GM18520 (cell line): ENCODE results near the gene PNMT.
"Not testable (repeated sequence)": the region's sequence is repeated elsewhere in the genome, so short reads cannot be mapped to it uniquely, and the experiment has no call there.

ENCODE experiments used
- ATAC-seq: cut with Tn5 transposase; IDR thresholded peaks from one replicate; pipeline ENCODE4 v1.9.1; 2021; ENCODE audit not compliant: unreplicated experiment

PNMT gene

DNA sequence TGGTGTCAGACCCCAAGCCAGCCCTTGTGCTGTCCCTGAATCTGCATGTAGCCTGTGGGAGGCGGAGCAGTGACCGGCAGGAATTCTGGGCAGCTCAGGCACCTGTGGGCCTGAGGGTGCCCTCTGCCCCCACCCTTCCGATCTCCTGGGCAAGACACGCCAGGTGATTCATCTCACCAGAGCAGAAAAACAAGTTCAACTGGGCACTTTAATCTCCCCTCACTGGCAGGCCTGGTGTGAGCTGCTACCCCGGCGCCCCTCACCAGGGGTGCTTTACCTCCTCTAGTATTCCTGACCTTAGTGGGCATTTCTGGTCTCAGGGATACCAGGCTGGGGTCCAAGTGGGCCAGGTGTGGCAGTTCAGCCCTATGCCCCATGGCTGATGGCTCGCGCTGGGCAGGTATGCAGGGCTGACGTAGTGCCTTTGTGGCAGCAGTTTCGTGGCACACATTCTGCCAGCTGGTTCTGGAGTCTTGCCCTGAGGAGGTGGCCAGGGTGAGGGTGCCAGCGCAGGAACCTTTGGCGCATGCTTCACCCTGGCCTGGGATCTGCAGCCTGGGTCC is 37.6 kb downstream of the PNMT start:
- no peak for ATAC-seq

DNA sequence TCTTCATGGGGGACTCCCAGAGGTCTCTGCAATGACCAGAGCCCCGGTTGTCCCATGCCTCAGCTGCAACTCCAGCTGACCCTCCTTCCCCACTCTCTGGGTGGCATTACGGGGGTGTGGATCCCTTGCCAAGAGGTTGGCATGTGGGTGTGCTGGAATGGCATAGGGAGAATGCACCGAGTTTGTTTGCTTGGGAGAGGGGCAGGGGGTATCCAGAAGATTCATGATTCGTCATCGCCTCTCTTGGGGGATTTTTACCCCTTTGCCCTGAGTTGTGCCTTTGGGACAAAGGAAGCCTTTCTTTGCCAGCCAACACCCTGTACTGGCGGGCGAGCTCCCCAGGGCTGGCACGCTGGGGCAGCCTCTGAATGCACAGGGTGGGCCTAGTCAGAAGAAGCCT is 38.1 kb downstream of the PNMT start:
- no peak for ATAC-seq

GRCh38 chr17:39706921-39707337 is 38.7 kb downstream of the PNMT start:
- no peak for ATAC-seq

DNA sequence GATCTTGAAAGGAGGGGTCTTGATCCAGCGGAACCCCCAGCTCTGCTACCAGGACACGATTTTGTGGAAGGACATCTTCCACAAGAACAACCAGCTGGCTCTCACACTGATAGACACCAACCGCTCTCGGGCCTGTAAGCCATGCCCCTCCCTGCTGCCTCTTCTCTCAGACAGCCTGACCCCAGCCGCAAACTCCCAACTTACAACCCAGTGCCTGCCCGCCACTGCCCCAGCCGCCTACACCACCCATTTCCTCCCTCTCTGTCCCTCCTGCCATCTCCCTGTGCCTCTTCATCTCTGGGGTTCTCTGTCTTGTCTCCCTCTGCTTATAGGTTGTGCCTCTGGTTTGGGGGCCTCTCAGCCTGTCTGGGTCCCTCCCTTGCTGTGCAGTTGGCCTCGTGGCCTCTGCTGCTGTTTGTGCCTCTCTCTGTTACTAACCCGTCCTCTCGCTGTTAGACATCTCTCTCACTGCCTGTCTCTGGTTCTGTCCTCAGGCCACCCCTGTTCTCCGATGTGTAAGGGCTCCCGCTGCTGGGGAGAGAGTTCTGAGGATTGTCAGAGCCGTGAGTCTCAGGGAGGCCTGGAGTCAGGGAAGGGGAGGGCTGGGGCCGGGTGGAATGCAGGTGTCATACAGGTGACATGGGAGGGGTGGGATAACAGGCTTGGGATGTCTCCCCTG is 41.2 kb downstream of the PNMT start:
- no peak for ATAC-seq

GRCh38 chr17:39709998-39710964 is 42.0 kb downstream of the PNMT start:
- no peak for ATAC-seq

DNA sequence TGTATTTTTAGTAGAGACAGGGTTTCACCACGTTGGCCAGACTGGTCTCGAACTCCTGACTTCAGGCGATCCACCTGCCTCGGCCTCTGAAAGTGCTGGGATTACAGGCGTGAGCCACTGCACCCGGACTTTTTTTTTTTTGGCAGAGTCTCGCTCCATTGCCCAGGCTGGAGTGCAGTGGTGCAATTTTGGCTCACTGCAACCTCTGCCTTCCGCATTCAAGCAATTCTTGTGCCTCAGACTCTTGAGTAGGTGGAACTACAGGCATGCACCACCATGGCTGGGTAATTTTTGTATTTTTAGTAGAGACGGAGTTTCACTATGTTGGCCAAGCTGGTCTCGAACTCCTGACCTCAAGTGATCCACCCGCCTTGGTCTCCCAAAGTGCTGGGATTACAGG is 42.8 kb downstream of the PNMT start:
- ATAC-seq, result not testable (repeated sequence)

- ATAC-seq, result no peak
Measured at GRCh38 chr17:39711851-39712250, 43.6 kb downstream of the PNMT start.

GRCh38 chr17:39714234-39714633 is 46.0 kb downstream of the PNMT start:
- no peak for ATAC-seq

GRCh38 chr17:39715375-39716072 is 47.3 kb downstream of the PNMT start:
- no peak for ATAC-seq

DNA sequence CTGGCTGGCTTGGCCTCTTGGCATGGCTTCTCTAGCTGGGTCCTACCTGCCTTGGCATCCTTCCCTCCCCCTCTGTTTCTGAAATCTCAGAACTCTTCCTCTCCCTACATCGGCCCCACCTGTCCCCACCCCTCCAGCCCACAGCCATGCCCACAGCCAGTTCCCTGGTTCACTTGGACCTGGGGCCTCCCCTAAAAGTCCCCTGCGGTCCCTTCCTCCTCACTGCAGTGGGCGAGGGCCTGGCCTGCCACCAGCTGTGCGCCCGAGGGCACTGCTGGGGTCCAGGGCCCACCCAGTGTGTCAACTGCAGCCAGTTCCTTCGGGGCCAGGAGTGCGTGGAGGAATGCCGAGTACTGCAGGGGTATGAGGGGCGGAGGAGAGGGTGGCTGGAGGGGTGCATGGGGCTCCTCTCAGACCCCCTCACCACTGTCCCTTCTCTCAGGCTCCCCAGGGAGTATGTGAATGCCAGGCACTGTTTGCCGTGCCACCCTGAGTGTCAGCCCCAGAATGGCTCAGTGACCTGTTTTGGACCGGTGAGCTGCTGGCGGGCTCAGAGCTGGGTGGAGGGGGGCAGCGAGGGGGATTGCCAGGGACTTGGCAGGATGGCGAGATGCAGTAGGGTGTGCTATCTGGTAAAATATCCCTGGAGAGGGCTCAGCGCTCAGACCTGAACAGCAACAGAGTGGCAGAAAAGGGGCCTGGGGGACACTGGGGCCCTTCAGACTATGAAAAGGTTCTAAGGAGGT is 48.0 kb downstream of the PNMT start:
- ATAC-seq, result no peak

DNA sequence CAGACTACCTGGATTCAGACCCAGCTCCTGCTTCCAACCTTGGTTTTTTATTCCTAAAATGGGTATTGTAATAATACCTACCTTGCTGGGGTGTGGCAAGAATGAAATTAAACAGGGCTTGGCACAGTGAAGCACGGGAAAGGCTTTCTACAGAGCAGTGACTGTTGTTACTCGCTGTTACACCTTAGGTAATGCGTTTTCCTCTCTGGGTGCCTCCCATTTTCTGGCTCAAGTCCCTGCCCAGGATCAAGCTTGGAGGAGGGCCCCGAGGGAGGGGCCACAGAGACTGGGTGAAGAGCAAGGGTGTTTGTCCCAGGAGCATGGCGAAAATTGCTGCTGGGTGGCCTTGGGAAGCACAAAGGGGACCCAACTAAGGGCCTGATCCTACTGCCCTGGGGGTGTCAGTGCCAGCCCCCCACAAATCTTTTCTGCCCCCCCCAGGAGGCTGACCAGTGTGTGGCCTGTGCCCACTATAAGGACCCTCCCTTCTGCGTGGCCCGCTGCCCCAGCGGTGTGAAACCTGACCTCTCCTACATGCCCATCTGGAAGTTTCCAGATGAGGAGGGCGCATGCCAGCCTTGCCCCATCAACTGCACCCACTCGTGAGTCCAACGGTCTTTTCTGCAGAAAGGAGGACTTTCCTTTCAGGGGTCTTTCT is 48.8 kb downstream of the PNMT start:
- ATAC-seq, result no peak

DNA sequence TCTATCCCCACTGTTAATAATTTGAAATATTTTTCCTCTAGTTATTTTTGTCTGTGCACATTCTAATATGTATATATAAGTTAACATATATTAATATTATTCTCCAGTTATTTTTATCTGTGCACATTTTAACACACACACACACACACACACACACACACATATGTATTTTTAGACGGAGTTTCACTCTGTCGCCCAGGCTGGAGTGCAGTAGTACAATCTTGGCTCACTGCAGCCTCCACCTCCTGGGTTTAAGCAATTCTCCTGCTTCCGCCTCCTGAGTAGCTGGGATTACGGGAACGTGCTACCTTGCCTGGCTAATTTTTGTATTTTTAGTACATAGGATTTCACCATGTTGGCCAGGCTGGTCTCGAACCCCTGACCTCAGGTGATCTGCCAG is 49.4 kb downstream of the PNMT start:
- no peak for ATAC-seq

GRCh38 chr17:39719563-39720355 is 51.5 kb downstream of the PNMT start:
- ATAC-seq, result no peak
